ENCODE results near the gene EIF2S2. TPM values are rescaled to one million over a fixed set of nuclear protein-coding genes. Genes with fewer than 3 reads are reported as not detected.

EIF2S2 gene
- polyA plus RNA-seq, 3 donors, result 18.8 to 20.1 (median 18.9) TPM

- no peaks in the 10 kb centered on the region for H3K79me2 ChIP-seq (ENCODE audit: insufficient read depth, low read length)
- H3K4me3 Mint-ChIP-seq, result no peak overlapping the region
- H3K9ac ChIP-seq (ENCODE audit: insufficient read depth, low read length, poor library complexity, severe bottlenecking), result no peak overlapping the region
- H3K27ac ChIP-seq (ENCODE audit: low read depth in 1 of 2, low read length in 2 of 2), result no peak overlapping the region
- peaks cover 0 to 3% of the 10 kb centered on the region in 2 donors for H3K4me1 ChIP-seq (ENCODE audit: control insufficient read depth in 1 of 2, insufficient read depth in 2 of 2, low read length in 2 of 2)
- peak in 2 of 3 donors; percentile 25 to 31 for DNase-seq
- no peaks in the 10 kb centered on the region for H3K36me3 ChIP-seq (replicated peaks in 1 of 2; ENCODE audit: control insufficient read depth in 1 of 2, insufficient read depth in 2 of 2, low read length in 2 of 2)
- no peak overlapping the region for H3K27ac Mint-ChIP-seq
- no peak for TF ChIP-seq CTCF (IDR thresholded peaks at IDR 0.05)
- no peaks in the 10 kb centered on the region for H4K20me1 ChIP-seq (ENCODE audit: insufficient read depth, low read length)
- H3K9me3 Mint-ChIP-seq, result peaks cover 0 to 3% (median 0%) of the 10 kb centered on the region in 7 donors
- H3K36me3 Mint-ChIP-seq, result no peaks in the 10 kb centered on the region
- intact Hi-C loops (cut with micrococcal nuclease), result loop anchor here (10.0 kb wide), 1 partner anchor 210 kb away; no protein-coding TSS in a partner anchor
- H3K27me3 Mint-ChIP-seq (ENCODE audit: low read depth in 3 of 3), result peaks cover 6 to 13% (median 9%) of the 10 kb centered on the region in 3 donors
- no peak overlapping the region for H3K4me3 ChIP-seq (replicated peaks in 1 of 3; ENCODE audit: low read depth in 2 of 3, low read length in 3 of 3)
- H3K4me1 Mint-ChIP-seq, result peaks cover 9% of the 10 kb centered on the region
- 60% methylated on average over 1 of the region's 2 CpGs for WGBS (ENCODE audit: insufficient coverage)
- no peaks in the 10 kb centered on the region for H3K27me3 ChIP-seq (ENCODE audit: control insufficient read depth in 2 of 2, insufficient read depth in 2 of 2, low read length in 2 of 2)
- H3K9me3 ChIP-seq (replicated peaks in 1 of 2; ENCODE audit: control insufficient read depth in 1 of 2, insufficient read depth in 1 of 2, low read length in 2 of 2), result no peaks in the 10 kb centered on the region
- no peak overlapping the region for H3K4me2 ChIP-seq (replicated peaks; ENCODE audit: extremely low read depth, low read length, poor library complexity, severe bottlenecking)
- H2AFZ ChIP-seq (ENCODE audit: insufficient read depth, low read depth, low read length, poor library complexity, severe bottlenecking), result no peak overlapping the region
Observed at GRCh38 chr20:34124469-34125249, 12.6 kb upstream of the EIF2S2 start.

GRCh38 chr20:34123309-34123708 is 11.3 kb upstream of the EIF2S2 start:
- no peak overlapping the region for H3K9ac ChIP-seq (ENCODE audit: insufficient read depth, low read length, poor library complexity, severe bottlenecking)
- H3K27ac ChIP-seq (ENCODE audit: low read depth in 1 of 2, low read length in 2 of 2), result no peak overlapping the region
- no peaks in the 10 kb centered on the region for H3K27me3 ChIP-seq (ENCODE audit: control insufficient read depth in 2 of 2, insufficient read depth in 2 of 2, low read length in 2 of 2)
- H3K4me1 Mint-ChIP-seq, result peaks cover 4% of the 10 kb centered on the region
- intact Hi-C loops (cut with micrococcal nuclease), result loop anchor here (10.0 kb wide), 1 partner anchor 209 kb away; no protein-coding TSS in a partner anchor
- no peaks in the 10 kb centered on the region for H3K36me3 Mint-ChIP-seq
- no peak overlapping the region for H2AFZ ChIP-seq (ENCODE audit: insufficient read depth, low read depth, low read length, poor library complexity, severe bottlenecking)
- no peak overlapping the region for H3K4me3 ChIP-seq (replicated peaks in 1 of 3; ENCODE audit: low read depth in 2 of 3, low read length in 3 of 3)
- H3K4me2 ChIP-seq (replicated peaks; ENCODE audit: extremely low read depth, low read length, poor library complexity, severe bottlenecking), result no peak overlapping the region
- H3K27ac Mint-ChIP-seq, result no peak overlapping the region
- H3K36me3 ChIP-seq (replicated peaks in 1 of 2; ENCODE audit: control insufficient read depth in 1 of 2, insufficient read depth in 2 of 2, low read length in 2 of 2), result no peaks in the 10 kb centered on the region
- H3K4me1 ChIP-seq (ENCODE audit: control insufficient read depth in 1 of 2, insufficient read depth in 2 of 2, low read length in 2 of 2), result no peaks in the 10 kb centered on the region
- DNase-seq, result no peak
- H3K9me3 Mint-ChIP-seq, result peaks cover 0 to 3% (median 0%) of the 10 kb centered on the region in 7 donors
- no peak for TF ChIP-seq CTCF (IDR thresholded peaks at IDR 0.05)
- no peaks in the 10 kb centered on the region for H3K79me2 ChIP-seq (ENCODE audit: insufficient read depth, low read length)
- H3K9me3 ChIP-seq (replicated peaks in 1 of 2; ENCODE audit: control insufficient read depth in 1 of 2, insufficient read depth in 1 of 2, low read length in 2 of 2), result no peaks in the 10 kb centered on the region
- peaks cover 5 to 10% (median 6%) of the 10 kb centered on the region in 3 donors for H3K27me3 Mint-ChIP-seq (ENCODE audit: low read depth in 3 of 3)
- no peak overlapping the region for H3K4me3 Mint-ChIP-seq
- no peaks in the 10 kb centered on the region for H4K20me1 ChIP-seq (ENCODE audit: insufficient read depth, low read length)

Data from CD14-positive monocyte (primary cell).